Lower leg skin (tissue), 4 donors: ENCODE data around the gene MAP4K2. TPM values are rescaled to one million over a fixed set of nuclear protein-coding genes. Genes with fewer than 3 reads are reported as not detected.
A peak's percentile ranks its signal among the peaks of the same experiment; 100 is the strongest.

Experiments used
- DNase-seq, 2 donors: peaks; one replicate each; pipeline ENCODE4 v3.0.0-alpha.2; 2019; ENCODE audit warnings: low spot score in 2 of 2
- H3K4me3 ChIP-seq: fragments of 200-600 bp; sonication (generic); 2 replicates; pipeline ENCODE4 v1.5.1; 2017; ENCODE audit warnings: mild to moderate bottlenecking, low read depth; ENCODE audit not compliant: poor library complexity, severe bottlenecking
- POLR2A ChIP-seq, 2 donors: fragments of 450-650 bp; IDR thresholded peaks; one replicate each; pipeline ENCODE4 v1.6.1; 2016 to 2017; ENCODE audit warnings: antibody characterized with exemption in 2 of 2, mild to moderate bottlenecking in 1 of 2, moderate library complexity in 1 of 2
- WGBS, 2 donors: methylation state at CpG; one replicate each; pipeline ENCODE4 v1.1.5; 2018; 5-methylcytosine and 5-hydroxymethylcytosine counted together
- intact Hi-C: fragments of 100-400 bp; cut with DNase I; formaldehyde crosslinking; loops from one replicate; pipeline ENCODE4 v1.15.0; 2023; ENCODE audit warnings: low total_unique reads
- total RNA-seq, 4 donors: library from RNA; depleted of rRNA; stranded (reverse); fragments of >200 nt; gene quantifications; one replicate each; pipeline ENCODE4 v1.1.0, GENCODE V29; 2016
- TF ChIP-seq, protein P1 (sequence below), 3 donors: fragments of 450-650 bp; IDR thresholded peaks; one replicate each; pipeline ENCODE4 v1.5.1; 2016; ENCODE audit warnings: antibody characterized with exemption in 3 of 3, mild to moderate bottlenecking in 3 of 3, moderate library complexity in 2 of 3

Gene MAP4K2
- total RNA-seq, 4 donors from 2014 or later: 9.3 to 29.8 (median 19.5) TPM

DNA sequence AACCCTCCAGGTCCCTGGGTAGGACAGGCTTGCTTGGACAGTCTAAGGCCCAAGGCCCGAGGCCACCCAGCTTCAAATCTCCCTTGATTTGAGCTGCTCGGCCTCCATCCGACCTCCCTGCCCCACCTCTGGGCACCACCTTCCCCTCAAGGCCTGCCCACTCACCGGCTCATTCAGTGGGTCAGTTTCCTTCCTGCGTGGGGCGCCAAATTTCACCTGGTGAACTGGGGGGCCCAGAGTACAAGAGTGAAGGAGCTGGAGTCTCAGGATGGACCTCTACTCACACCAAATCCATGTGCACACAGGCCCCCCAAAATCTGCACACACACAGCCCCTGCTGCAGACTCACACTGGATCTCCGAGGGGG is 3.8 kb downstream of the MAP4K2 start:
- intact Hi-C loops: no loop called here
- H3K4me3 ChIP-seq: no peak overlapping the region
- DNase-seq: no peak
- 82 to 86% methylated on average over 7 of the region's 7 CpGs for WGBS, 2 donors
- no peak for TF ChIP-seq POLR2A (IDR thresholded peaks at IDR 0.05)
- TF ChIP-seq, protein P1, sequence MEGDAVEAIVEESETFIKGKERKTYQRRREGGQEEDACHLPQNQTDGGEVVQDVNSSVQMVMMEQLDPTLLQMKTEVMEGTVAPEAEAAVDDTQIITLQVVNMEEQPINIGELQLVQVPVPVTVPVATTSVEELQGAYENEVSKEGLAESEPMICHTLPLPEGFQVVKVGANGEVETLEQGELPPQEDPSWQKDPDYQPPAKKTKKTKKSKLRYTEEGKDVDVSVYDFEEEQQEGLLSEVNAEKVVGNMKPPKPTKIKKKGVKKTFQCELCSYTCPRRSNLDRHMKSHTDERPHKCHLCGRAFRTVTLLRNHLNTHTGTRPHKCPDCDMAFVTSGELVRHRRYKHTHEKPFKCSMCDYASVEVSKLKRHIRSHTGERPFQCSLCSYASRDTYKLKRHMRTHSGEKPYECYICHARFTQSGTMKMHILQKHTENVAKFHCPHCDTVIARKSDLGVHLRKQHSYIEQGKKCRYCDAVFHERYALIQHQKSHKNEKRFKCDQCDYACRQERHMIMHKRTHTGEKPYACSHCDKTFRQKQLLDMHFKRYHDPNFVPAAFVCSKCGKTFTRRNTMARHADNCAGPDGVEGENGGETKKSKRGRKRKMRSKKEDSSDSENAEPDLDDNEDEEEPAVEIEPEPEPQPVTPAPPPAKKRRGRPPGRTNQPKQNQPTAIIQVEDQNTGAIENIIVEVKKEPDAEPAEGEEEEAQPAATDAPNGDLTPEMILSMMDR (IDR thresholded peaks at IDR 0.05): no peak

DNA sequence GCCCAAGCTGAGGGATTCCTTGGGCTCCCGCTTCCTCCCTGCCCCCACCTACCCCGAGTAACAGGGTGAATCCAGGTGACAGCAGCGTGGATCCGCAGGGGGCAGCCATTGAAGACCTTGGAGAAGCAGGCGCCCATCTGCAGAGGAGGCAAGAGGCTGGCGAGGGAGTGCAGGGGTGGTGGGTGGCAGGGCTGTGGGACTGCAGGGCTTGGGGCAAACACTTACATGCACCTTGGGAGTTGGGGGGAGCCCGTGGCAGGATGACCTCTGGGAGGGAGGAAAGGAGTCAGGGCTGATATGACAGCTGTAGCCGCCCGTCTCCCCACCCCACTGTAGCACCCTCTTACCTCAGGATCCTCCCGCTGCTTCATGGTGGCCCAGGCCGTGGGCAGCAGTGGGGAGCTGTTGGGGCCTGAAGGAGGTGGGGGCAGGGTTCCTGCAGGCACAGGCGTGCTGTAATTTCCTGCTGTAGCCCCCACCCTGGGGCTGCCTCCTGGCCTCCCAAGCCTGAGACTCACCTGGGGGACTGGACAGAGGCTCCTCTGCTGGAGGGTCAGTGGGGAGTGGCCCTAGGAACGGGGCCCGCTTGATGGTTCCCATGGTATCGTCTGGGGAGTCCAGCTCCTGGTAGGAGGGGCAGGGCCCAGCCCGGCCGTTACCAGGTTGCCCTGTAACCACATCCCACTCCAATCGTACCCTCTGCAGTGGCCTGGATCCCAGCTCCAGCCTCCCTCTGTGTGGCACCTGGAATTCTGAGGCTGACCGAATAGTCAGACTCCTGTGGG is 6.1 kb downstream of the MAP4K2 start:
- H3K4me3 ChIP-seq: no peak overlapping the region
- DNase-seq: no peak
- no peak for TF ChIP-seq POLR2A (IDR thresholded peaks at IDR 0.05)
- TF ChIP-seq, protein P1 (IDR thresholded peaks at IDR 0.05): no peak
- intact Hi-C loops: no loop called here
- 86 to 90% methylated on average over 17 to 19 of the region's 19 CpGs for WGBS, 2 donors

DNA sequence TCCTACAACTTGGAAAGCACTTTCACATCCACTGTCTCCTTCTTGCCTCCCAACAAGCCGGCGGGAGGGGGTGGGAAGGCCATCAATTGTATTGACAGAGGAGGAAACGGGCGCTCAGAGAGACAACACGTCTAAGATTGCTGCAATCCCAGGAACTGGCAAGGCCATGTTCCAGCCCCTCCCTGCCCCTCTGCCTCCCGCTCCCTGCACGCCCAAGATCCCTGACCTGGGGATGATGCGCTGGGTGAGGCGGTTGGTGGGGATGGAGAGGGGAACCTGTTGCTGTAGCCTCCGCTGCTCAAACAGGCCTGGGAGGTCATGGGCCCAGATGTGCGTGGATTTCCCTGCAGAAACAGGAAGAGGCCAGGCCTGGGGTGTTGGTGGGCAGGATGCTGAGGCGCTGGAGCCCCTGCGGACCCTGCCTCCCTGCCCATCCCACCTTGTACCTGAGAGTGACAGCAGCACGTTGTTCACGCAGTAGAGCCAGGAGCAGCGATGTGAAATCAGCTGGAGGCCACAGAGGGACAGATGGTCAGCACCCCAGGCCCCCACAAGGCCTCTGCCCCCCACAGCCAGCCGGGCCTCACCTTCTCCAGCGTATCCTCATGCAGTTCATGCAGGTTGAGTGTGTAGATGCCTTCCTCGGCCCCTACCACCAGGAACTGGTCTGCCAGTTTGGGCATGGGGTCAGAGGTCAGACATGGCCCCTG is 6.8 kb downstream of the MAP4K2 start:
- no peak for TF ChIP-seq POLR2A (IDR thresholded peaks at IDR 0.05)
- TF ChIP-seq, protein P1 (IDR thresholded peaks at IDR 0.05): no peak
- intact Hi-C loops: no loop called here
- 79 to 80% methylated on average over 19 of the region's 19 CpGs for WGBS, 2 donors
- no peak overlapping the region for H3K4me3 ChIP-seq
- no peak for DNase-seq

DNA sequence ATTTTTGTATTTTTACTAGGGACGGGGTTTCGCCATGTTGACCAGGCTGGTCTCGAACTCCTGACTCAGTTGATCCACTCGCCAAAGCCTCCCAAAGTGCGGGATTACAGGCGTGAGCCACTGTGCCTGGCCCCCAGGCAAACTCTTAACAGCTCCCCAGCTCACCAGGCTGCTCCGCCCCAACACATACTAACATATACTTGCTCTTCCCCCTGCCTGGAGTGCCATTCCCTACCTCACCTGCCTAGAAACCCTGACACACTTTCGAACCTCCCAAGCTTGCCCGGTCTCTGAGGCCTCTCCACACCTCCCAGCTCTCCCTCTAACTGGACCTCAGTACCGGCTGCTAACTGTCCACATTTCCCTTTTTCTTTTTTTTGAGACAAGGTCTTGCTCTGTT is 8.5 kb downstream of the MAP4K2 start:
- TF ChIP-seq, protein P1 (IDR thresholded peaks at IDR 0.05): no peak
- no peak for TF ChIP-seq POLR2A (IDR thresholded peaks at IDR 0.05)
- intact Hi-C loops: no loop called here
- 92 to 97% methylated on average over 10 of the region's 10 CpGs for WGBS, 2 donors
- DNase-seq: no peak
- no peak overlapping the region for H3K4me3 ChIP-seq

DNA sequence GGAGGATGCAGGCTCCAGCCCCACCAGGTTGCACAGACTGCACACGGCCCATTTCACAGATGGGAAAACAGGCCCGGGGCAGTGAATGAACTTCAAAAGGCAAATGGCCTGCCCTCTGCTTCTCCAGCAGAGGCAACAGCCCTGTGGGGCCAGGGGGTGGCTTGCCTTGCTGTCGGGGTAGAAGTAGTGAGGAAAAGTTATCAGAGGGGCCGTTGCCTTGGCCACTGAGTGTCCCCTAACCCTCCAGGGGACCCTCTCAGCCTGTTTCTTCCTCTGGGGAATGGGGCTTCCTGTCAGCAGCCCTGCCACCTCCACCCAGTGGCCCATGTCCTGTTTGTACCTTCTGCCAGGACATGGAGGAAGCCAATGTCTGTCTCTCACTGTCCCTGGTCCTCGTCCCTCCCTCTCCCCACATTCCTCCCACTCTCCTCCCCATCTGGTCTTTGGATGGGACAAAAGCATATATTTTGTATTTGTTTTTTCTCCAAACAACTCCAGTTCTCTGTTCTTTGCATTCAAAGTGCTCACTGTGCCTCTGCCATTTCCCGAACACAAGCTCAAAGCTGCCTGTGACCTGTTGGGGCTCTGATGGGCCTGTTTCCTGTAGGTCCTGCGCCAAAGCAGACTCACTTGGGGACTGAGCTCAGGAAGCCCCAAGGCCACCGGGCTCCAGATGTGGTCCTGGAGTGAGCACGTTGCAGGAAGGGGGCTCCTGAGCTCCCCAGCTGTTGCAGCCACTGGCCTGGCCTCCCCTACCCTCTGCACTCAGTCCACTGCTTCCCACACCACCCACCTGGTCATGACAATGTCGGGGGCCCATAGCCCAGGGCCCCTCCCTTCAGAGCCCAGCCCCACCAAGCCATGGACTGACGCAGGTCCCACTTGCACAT is 9.5 kb downstream of the MAP4K2 start:
- H3K4me3 ChIP-seq: no peak overlapping the region
- 76 to 80% methylated on average over 11 of the region's 11 CpGs for WGBS, 2 donors
- intact Hi-C loops: no loop called here
- peak in 1 of 2 donors; percentile 81 for DNase-seq
- TF ChIP-seq, protein P1 (IDR thresholded peaks at IDR 0.05): no peak
- TF ChIP-seq POLR2A (IDR thresholded peaks at IDR 0.05): no peak
